HG02884 (cell line): ENCODE results near the gene CACNB3.

ENCODE experiments used
- ATAC-seq: cut with Tn5 transposase; IDR thresholded peaks from one replicate; pipeline ENCODE4 v1.9.1; 2021; ENCODE audit warnings: mild to moderate bottlenecking, moderate library complexity; ENCODE audit not compliant: unreplicated experiment

CACNB3 gene

GRCh38 chr12:48788524-48788853 lies 29.8 kb upstream of the CACNB3 start:
- no peak for ATAC-seq

- no peak for ATAC-seq
Measured at GRCh38 chr12:48788854-48789775, 29.2 kb upstream of the CACNB3 start, which contains the start of gene ADCY6. TSS of gene ADCY6 (minus strand) at chr12:48789089. CDS start at chr12:48783434, 5,655 bp downstream.

GRCh38 chr12:48789858-48790326 lies 28.4 kb upstream of the CACNB3 start:
- no peak for ATAC-seq

GRCh38 chr12:48793696-48794095 lies 24.6 kb upstream of the CACNB3 start:
- ATAC-seq: no peak

- ATAC-seq: no peak
Measured at GRCh38 chr12:48794870-48795269, 23.4 kb upstream of the CACNB3 start.

- ATAC-seq: no peak
Measured at GRCh38 chr12:48795550-48796455, 22.5 kb upstream of the CACNB3 start.

- ATAC-seq: no peak
Measured at GRCh38 chr12:48796976-48797375, 21.3 kb upstream of the CACNB3 start.

GRCh38 chr12:48800457-48800856 lies 17.8 kb upstream of the CACNB3 start:
- no peak for ATAC-seq

GRCh38 chr12:48800971-48801370 lies 17.3 kb upstream of the CACNB3 start:
- ATAC-seq: no peak

- ATAC-seq: no peak
Measured at GRCh38 chr12:48803675-48804074, 14.6 kb upstream of the CACNB3 start.

GRCh38 chr12:48807981-48808380 lies 10.3 kb upstream of the CACNB3 start:
- ATAC-seq: no peak

- ATAC-seq: no peak
Measured at GRCh38 chr12:48810903-48811431, 7.3 kb upstream of the CACNB3 start.

- no peak for ATAC-seq
Measured at GRCh38 chr12:48811437-48812090, 6.7 kb upstream of the CACNB3 start.

GRCh38 chr12:48812389-48812788 lies 5.9 kb upstream of the CACNB3 start:
- ATAC-seq: no peak

GRCh38 chr12:48813465-48814261 lies 4.6 kb upstream of the CACNB3 start:
- no peak for ATAC-seq

GRCh38 chr12:48814262-48815125 lies 3.8 kb upstream of the CACNB3 start:
- ATAC-seq: peak; percentile 71

GRCh38 chr12:48815126-48816110 lies 2.9 kb upstream of the CACNB3 start:
- ATAC-seq: peak; percentile 31
